Type B pancreatic cell (in vitro differentiated cells): ENCODE measurements around the gene MED4. TPM values are rescaled to one million over a fixed set of nuclear protein-coding genes. Genes with fewer than 3 reads are reported as not detected.
"Not testable (repeated sequence)": the region's sequence is repeated elsewhere in the genome, so short reads cannot be mapped to it uniquely, and the experiment has no call there.

Source experiments
- DNase-seq: peaks from one replicate; pipeline ENCODE4 v3.0.0; 2021; ENCODE audit warnings: mixed read lengths; ENCODE audit not compliant: unreplicated experiment; ENCODE audit errors: extremely low spot score
- H3K27ac Mint-ChIP-seq: 2 replicates; pipeline ENCODE4 v1.8.0; 2021; ENCODE audit warnings: mild to moderate bottlenecking, mixed read lengths
- H3K27me3 Mint-ChIP-seq: 2 replicates; pipeline ENCODE4 v1.8.0; 2021; ENCODE audit warnings: mixed read lengths
- H3K36me3 Mint-ChIP-seq: 2 replicates; pipeline ENCODE4 v1.8.0; 2021; ENCODE audit warnings: mixed read lengths
- H3K4me1 Mint-ChIP-seq: one replicate; pipeline ENCODE4 v1.8.0; 2021; ENCODE audit warnings: mixed read lengths; ENCODE audit not compliant: unreplicated experiment
- H3K4me3 Mint-ChIP-seq: 2 replicates; pipeline ENCODE4 v1.8.0; 2021; ENCODE audit warnings: mild to moderate bottlenecking, mixed read lengths
- H3K9me3 Mint-ChIP-seq: 2 replicates; pipeline ENCODE4 v1.8.0; 2021; ENCODE audit warnings: mixed read lengths
- total RNA-seq: library from RNA; stranded (reverse); gene quantifications from 2 replicates; pipeline ENCODE4 v1.2.1, GENCODE V29; 2021; ENCODE audit warnings: low replicate concordance
- TF ChIP-seq, protein P1 (sequence below): fragments of 200-600 bp; sonication (generic); conservative IDR thresholded peaks from 2 replicates; pipeline ENCODE4 v1.5.0; 2021; ENCODE audit warnings: antibody characterized with exemption, mild to moderate bottlenecking

MED4 gene
- total RNA-seq, 1 donor from 2014 or later = 53.1 TPM

DNA sequence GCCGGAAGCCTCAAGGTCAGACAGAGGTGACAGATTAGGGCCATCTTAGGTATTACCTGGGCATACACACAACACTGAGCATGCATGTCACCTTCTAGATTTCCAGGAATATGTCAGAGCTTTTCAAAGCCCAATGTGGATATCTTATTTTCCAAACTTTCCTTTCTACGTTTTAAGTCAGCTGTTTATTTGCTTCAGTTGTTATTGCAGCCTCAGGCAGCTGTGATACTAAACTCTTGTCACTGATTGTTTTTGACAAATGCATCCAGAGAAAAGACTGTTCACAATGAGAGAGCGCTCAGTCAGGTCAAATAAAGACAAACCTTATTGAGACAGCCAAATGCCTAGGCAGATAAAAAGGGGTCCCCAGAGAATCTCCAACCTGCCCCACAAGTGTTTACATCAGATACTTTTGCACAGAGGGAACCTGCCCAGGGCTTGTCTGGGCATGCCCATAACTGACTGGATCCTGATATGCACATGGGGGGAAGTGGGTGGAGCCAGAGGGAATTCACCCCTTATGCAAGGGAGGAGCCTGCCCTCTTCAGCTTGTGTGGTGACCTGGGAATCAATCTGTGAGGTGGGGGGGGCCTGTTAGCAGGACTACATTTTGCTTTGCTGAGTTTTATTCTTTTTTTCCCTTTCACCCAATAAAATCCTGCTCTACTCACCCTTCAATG, 28.5 kb downstream of the MED4 start:
- Mint-ChIP-seq H3K27me3 (no peaks in the 10 kb centered on the region), H3K4me3 (no peak overlapping the region), H3K27ac (peak overlapping the region; percentile 81), H3K9me3 (peaks cover 16% of the 10 kb centered on the region), H3K4me1 (no peaks in the 10 kb centered on the region), H3K36me3 (peaks cover 53% of the 10 kb centered on the region)
- TF ChIP-seq, protein P1, sequence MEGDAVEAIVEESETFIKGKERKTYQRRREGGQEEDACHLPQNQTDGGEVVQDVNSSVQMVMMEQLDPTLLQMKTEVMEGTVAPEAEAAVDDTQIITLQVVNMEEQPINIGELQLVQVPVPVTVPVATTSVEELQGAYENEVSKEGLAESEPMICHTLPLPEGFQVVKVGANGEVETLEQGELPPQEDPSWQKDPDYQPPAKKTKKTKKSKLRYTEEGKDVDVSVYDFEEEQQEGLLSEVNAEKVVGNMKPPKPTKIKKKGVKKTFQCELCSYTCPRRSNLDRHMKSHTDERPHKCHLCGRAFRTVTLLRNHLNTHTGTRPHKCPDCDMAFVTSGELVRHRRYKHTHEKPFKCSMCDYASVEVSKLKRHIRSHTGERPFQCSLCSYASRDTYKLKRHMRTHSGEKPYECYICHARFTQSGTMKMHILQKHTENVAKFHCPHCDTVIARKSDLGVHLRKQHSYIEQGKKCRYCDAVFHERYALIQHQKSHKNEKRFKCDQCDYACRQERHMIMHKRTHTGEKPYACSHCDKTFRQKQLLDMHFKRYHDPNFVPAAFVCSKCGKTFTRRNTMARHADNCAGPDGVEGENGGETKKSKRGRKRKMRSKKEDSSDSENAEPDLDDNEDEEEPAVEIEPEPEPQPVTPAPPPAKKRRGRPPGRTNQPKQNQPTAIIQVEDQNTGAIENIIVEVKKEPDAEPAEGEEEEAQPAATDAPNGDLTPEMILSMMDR = no peak
- no peak for DNase-seq

DNA sequence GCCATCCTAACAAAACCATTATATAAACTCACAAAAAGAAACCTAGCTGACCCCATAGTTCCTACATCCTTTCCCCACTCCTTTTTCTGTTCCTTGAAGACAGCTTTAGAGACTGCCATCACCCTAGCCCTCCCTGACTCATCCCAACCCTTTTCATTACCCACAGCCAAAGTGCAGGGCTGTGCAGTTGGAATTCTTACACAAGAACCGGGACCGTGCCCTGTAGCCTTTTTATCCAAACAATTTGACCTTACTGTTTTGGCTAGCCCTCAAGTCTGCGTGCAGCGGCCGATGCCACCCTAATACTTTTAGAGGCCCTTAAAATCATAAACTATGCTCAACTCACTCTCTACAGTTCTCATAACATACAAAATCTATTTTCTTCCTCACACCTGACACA, 35.0 kb downstream of the MED4 start:
- not testable (repeated sequence) for H3K27me3 Mint-ChIP-seq, H3K4me1 Mint-ChIP-seq, H3K4me3 Mint-ChIP-seq, H3K9me3 Mint-ChIP-seq, H3K27ac Mint-ChIP-seq, DNase-seq
- peaks cover 47% of the 10 kb centered on the region for H3K36me3 Mint-ChIP-seq

DNA sequence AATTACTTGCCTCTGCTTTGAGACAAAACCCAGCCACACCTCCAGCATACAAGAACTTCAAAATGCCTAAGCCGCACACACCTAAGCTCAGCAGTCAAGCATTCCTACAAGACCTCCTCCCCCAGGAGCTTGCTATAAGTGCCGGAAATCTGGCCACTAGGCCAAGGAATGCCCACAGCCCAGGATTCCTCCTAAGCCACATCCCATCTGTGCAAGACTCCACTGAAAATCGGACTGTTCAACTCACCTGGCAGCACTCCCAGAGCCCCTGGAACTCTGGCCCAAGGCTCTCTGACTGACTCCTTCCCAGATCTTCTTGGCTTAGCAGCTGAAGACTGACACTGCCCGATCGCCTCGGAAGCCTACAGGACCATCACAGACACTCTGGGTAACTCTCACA, 36.4 kb downstream of the MED4 start:
- H3K9me3 Mint-ChIP-seq, H3K27me3 Mint-ChIP-seq, DNase-seq, H3K4me1 Mint-ChIP-seq, H3K27ac Mint-ChIP-seq, H3K4me3 Mint-ChIP-seq: not testable (repeated sequence)
- H3K36me3 Mint-ChIP-seq = peaks cover 43% of the 10 kb centered on the region

DNA sequence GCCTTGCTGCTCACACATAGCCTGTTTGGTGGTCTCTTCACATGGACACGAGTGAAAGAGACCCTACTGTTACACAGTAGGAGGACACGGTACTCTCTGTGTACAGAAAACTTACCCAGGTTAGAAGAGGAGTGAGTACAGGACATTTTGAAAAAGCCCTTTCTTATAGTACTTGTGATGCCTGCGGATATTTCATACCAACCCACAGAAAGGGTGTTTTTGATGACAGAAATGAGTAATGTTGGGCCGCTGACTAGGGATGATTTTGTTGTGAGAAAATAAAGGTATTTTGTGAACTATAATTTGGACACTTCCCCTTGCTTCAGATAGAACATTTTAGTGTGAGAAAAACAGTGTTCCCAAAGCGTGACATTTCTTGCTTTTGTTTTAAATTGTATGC, 39.2 kb downstream of the MED4 start:
- no peak overlapping the region for H3K4me3 Mint-ChIP-seq
- TF ChIP-seq, protein P1 = no peak
- no peaks in the 10 kb centered on the region for H3K9me3 Mint-ChIP-seq
- no peak for DNase-seq
- no peaks in the 10 kb centered on the region for H3K27me3 Mint-ChIP-seq
- H3K27ac Mint-ChIP-seq = no peak overlapping the region
- H3K4me1 Mint-ChIP-seq = no peaks in the 10 kb centered on the region
- peaks cover 51% of the 10 kb centered on the region for H3K36me3 Mint-ChIP-seq

DNA sequence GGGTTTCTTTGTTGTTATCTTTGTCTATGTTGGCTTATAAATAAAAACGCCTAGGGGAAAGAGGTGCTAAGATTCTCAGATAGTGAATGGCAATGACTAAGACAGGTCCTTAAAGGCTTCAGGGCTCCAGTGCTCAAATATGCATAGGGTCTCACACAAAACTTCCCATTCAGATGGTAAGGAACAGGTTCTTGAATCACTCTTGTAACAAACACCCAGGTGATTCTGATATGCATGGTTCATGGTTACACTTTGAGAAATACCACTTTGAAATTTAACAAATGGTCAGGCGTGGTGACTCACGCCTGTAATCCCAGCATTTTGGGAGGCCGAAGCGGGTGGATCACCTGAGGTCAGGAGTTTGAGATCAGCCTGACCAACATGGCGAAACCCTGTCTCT, 40.3 kb downstream of the MED4 start:
- H3K27me3 Mint-ChIP-seq = no peaks in the 10 kb centered on the region

DNA sequence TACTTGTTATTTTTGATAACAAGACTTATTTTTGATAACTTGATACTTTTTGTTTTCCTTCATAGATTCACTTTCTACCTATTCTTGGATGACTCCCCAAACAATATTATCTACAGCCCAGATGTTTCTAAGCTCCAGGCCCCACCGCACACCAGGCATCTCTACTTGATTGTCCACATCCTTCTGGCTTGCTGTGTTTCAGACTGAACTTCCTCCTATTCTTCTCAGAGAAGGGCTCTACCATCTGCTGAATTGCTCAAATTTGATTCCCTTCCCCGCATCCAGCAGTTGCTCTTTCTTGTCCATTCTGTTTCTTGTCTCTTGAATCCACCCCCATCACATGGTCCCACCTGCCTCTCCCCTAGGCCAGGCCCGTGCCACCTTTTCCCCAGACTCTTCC, 44.4 kb downstream of the MED4 start:
- TF ChIP-seq, protein P1 = no peak
- H3K27ac Mint-ChIP-seq = no peak overlapping the region
- H3K36me3 Mint-ChIP-seq = peaks cover 23% of the 10 kb centered on the region
- no peak overlapping the region for H3K4me3 Mint-ChIP-seq
- no peaks in the 10 kb centered on the region for H3K4me1 Mint-ChIP-seq
- no peaks in the 10 kb centered on the region for H3K27me3 Mint-ChIP-seq
- H3K9me3 Mint-ChIP-seq = no peaks in the 10 kb centered on the region
- DNase-seq = no peak

More for the DNA sequence above, 40.3 kb downstream of the MED4 start:
- Mint-ChIP-seq H3K4me3 (no peak overlapping the region), H3K9me3 (no peaks in the 10 kb centered on the region), H3K4me1 (no peaks in the 10 kb centered on the region), H3K27ac (no peak overlapping the region), H3K36me3 (peaks cover 43% of the 10 kb centered on the region)
- no peak for DNase-seq
- TF ChIP-seq, protein P1 = no peak
